Astrocyte (in vitro differentiated cells and primary cell): Measurements from ENCODE around the gene UGT3A1. TPM values are rescaled to one million over a fixed set of nuclear protein-coding genes. Genes with fewer than 3 reads are reported as not detected.

Experiments used
- DNase-seq: peaks from one replicate; pipeline ENCODE4 v3.0.0-alpha.2; 2010; ENCODE audit warnings: low read depth
- FAIRE-seq: peaks from 2 replicates; lab custom pipeline; 2011; peaks lifted over from hg19 to GRCh38; lab: Jason Lieb, UNC
- H2AFZ ChIP-seq: 2 replicates; pipeline ENCODE4 v1.6.0; 2012; ENCODE audit warnings: low read depth, low read length, inconsistent platforms
- H3K27ac ChIP-seq: 2 replicates; pipeline ENCODE4 v1.5.1; 2011; ENCODE audit warnings: low read depth, low read length, inconsistent platforms
- H3K27me3 ChIP-seq: 2 replicates; pipeline ENCODE4 v1.6.0; 2011; ENCODE audit warnings: low read length, inconsistent platforms; ENCODE audit not compliant: insufficient read depth
- H3K36me3 ChIP-seq: 2 replicates; pipeline ENCODE4 v1.5.1; 2011; ENCODE audit warnings: low read length, inconsistent platforms; ENCODE audit not compliant: insufficient read depth
- H3K4me1 ChIP-seq: 2 replicates; pipeline ENCODE4 v1.5.1; 2011; ENCODE audit warnings: low read length, inconsistent platforms; ENCODE audit not compliant: insufficient read depth
- H3K4me2 ChIP-seq: 2 replicates; pipeline ENCODE4 v1.6.0; 2012; ENCODE audit warnings: low read length, inconsistent platforms
- H3K4me3 ChIP-seq: 2 replicates; pipeline ENCODE4 v1.5.1; 2011; ENCODE audit warnings: low read depth, mild to moderate bottlenecking, low read length, inconsistent platforms; ENCODE audit not compliant: insufficient read depth
- H3K79me2 ChIP-seq: 2 replicates; pipeline ENCODE4 v1.6.0; 2012; ENCODE audit warnings: mild to moderate bottlenecking, low read length, inconsistent platforms; ENCODE audit not compliant: insufficient read depth
- H3K9ac ChIP-seq: 2 replicates; pipeline ENCODE4 v1.6.0; 2012; ENCODE audit warnings: mild to moderate bottlenecking, low read length, inconsistent platforms
- H3K9me3 ChIP-seq: 2 replicates; pipeline ENCODE4 v1.5.1; 2012; ENCODE audit warnings: low read depth, mild to moderate bottlenecking, low read length, inconsistent platforms; ENCODE audit not compliant: insufficient read depth
- H4K20me1 ChIP-seq: 2 replicates; pipeline ENCODE4 v1.6.0; 2012; ENCODE audit warnings: low read length, inconsistent platforms; ENCODE audit not compliant: insufficient read depth
- H3K27ac Mint-ChIP-seq: one replicate; pipeline ENCODE4 v1.8.0; 2021; ENCODE audit warnings: mild to moderate bottlenecking, mixed read lengths; ENCODE audit not compliant: unreplicated experiment
- H3K27me3 Mint-ChIP-seq: one replicate; pipeline ENCODE4 v1.8.0; 2021; ENCODE audit warnings: low read depth, mixed read lengths; ENCODE audit not compliant: unreplicated experiment
- H3K36me3 Mint-ChIP-seq: one replicate; pipeline ENCODE4 v1.8.0; 2021; ENCODE audit warnings: low read depth, mixed read lengths; ENCODE audit not compliant: unreplicated experiment
- H3K4me1 Mint-ChIP-seq: one replicate; pipeline ENCODE4 v1.8.0; 2021; ENCODE audit warnings: low read depth, mixed read lengths; ENCODE audit not compliant: unreplicated experiment
- H3K4me3 Mint-ChIP-seq: one replicate; pipeline ENCODE4 v1.8.0; 2021; ENCODE audit warnings: mild to moderate bottlenecking, moderate library complexity, mixed read lengths; ENCODE audit not compliant: unreplicated experiment
- H3K9me3 Mint-ChIP-seq: one replicate; pipeline ENCODE4 v1.8.0; 2021; ENCODE audit warnings: mild to moderate bottlenecking, mixed read lengths; ENCODE audit not compliant: unreplicated experiment
- EZH2 ChIP-seq: IDR thresholded peaks from 2 replicates; pipeline ENCODE4 v1.6.1; 2012; ENCODE audit warnings: mild to moderate bottlenecking, low read length, inconsistent platforms; ENCODE audit not compliant: insufficient read depth
- total RNA-seq: library from RNA; stranded (reverse); gene quantifications from 2 replicates; pipeline ENCODE4 v1.2.1, GENCODE V29; 2021
- TF ChIP-seq, protein P1 (sequence below): IDR thresholded peaks from 2 replicates; pipeline ENCODE4 v1.5.1; 2011; ENCODE audit warnings: low read depth, mild to moderate bottlenecking, inconsistent platforms, low read length, moderate library complexity; ENCODE audit not compliant: insufficient read depth

UGT3A1 gene
- total RNA-seq, 1 donor from 2014 or later, result 0.14 TPM

DNA sequence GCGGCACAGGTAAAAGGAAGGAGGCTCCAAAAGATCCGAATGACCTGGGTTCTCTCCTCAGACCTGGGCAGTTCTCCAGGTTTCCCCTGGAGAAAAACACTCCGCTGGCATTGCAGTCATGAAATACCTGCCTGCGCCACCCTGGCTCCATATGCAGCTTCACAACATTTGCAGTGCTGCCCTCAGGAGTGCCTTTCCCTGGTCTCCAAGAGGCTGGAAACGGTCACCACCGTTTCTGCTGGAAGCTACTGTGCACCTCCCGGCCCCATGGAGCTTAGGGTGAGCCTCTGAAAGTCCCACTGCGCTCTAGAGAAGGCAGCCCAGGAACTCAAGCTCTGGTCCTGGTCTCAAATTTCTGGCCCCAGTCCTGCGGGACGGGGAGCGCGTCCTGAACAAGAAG lies 670 bp downstream of the UGT3A1 start:
- Histone ChIP-seq H3K27ac (no peak overlapping the region), H3K4me3 (no peak overlapping the region), H3K4me1 (no peaks in the 10 kb centered on the region), H3K9me3 (no peaks in the 10 kb centered on the region), H3K9ac (no peak overlapping the region), H3K36me3 (no peaks in the 10 kb centered on the region), H3K27me3 (no peaks in the 10 kb centered on the region), H2AFZ (no peak overlapping the region), H3K79me2 (no peaks in the 10 kb centered on the region), H3K4me2 (no peak overlapping the region), H4K20me1 (no peaks in the 10 kb centered on the region)
- Mint-ChIP-seq H3K36me3 (no peaks in the 10 kb centered on the region), H3K4me1 (peaks cover 4% of the 10 kb centered on the region), H3K27me3 (peaks cover 32% of the 10 kb centered on the region), H3K27ac (no peak overlapping the region), H3K4me3 (no peak overlapping the region), H3K9me3 (no peaks in the 10 kb centered on the region)
- TF ChIP-seq, protein P1, sequence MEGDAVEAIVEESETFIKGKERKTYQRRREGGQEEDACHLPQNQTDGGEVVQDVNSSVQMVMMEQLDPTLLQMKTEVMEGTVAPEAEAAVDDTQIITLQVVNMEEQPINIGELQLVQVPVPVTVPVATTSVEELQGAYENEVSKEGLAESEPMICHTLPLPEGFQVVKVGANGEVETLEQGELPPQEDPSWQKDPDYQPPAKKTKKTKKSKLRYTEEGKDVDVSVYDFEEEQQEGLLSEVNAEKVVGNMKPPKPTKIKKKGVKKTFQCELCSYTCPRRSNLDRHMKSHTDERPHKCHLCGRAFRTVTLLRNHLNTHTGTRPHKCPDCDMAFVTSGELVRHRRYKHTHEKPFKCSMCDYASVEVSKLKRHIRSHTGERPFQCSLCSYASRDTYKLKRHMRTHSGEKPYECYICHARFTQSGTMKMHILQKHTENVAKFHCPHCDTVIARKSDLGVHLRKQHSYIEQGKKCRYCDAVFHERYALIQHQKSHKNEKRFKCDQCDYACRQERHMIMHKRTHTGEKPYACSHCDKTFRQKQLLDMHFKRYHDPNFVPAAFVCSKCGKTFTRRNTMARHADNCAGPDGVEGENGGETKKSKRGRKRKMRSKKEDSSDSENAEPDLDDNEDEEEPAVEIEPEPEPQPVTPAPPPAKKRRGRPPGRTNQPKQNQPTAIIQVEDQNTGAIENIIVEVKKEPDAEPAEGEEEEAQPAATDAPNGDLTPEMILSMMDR, result no peak
- TF ChIP-seq EZH2, result no peak
- no peak for FAIRE-seq
- DNase-seq, result no peak

- no peak overlapping the region for H3K27ac Mint-ChIP-seq
- H3K27ac ChIP-seq, result no peak overlapping the region
- no peak overlapping the region for H3K4me3 Mint-ChIP-seq
- H4K20me1 ChIP-seq, result no peaks in the 10 kb centered on the region
- H3K4me2 ChIP-seq, result no peak overlapping the region
- TF ChIP-seq EZH2, result no peak
- TF ChIP-seq, protein P1, result no peak
- no peaks in the 10 kb centered on the region for H3K9me3 Mint-ChIP-seq
- H3K36me3 Mint-ChIP-seq, result no peaks in the 10 kb centered on the region
- no peaks in the 10 kb centered on the region for H3K9me3 ChIP-seq
- no peaks in the 10 kb centered on the region for H3K4me1 ChIP-seq
- FAIRE-seq (no peak), DNase-seq (no peak)
- no peaks in the 10 kb centered on the region for H3K79me2 ChIP-seq
- H3K36me3 ChIP-seq, result no peaks in the 10 kb centered on the region
- peaks cover 4% of the 10 kb centered on the region for H3K4me1 Mint-ChIP-seq
- H3K27me3 ChIP-seq, result no peaks in the 10 kb centered on the region
- no peak overlapping the region for H3K4me3 ChIP-seq
- H3K9ac ChIP-seq, result no peak overlapping the region
- no peak overlapping the region for H2AFZ ChIP-seq
- H3K27me3 Mint-ChIP-seq, result peaks cover 32% of the 10 kb centered on the region
These were observed 2.7 kb downstream of the UGT3A1 start for GRCh38 chr5:35988529-35988928.

GRCh38 chr5:35987776-35988175 lies 3.4 kb downstream of the UGT3A1 start:
- no peaks in the 10 kb centered on the region for H3K27me3 ChIP-seq
- no peak overlapping the region for H3K4me2 ChIP-seq
- H3K4me3 ChIP-seq, result no peak overlapping the region
- H2AFZ ChIP-seq, result no peak overlapping the region
- H3K9me3 ChIP-seq, result no peaks in the 10 kb centered on the region
- H3K27ac ChIP-seq, result no peak overlapping the region
- no peaks in the 10 kb centered on the region for H4K20me1 ChIP-seq
- H3K79me2 ChIP-seq, result no peaks in the 10 kb centered on the region
- Mint-ChIP-seq H3K9me3 (peaks cover 2% of the 10 kb centered on the region), H3K36me3 (no peaks in the 10 kb centered on the region), H3K4me3 (no peak overlapping the region), H3K4me1 (peaks cover 4% of the 10 kb centered on the region), H3K27me3 (peaks cover 32% of the 10 kb centered on the region), H3K27ac (no peak overlapping the region)
- DNase-seq (no peak), FAIRE-seq (no peak)
- no peaks in the 10 kb centered on the region for H3K4me1 ChIP-seq
- H3K36me3 ChIP-seq, result no peaks in the 10 kb centered on the region
- no peak overlapping the region for H3K9ac ChIP-seq
- TF ChIP-seq, protein P1, result no peak
- TF ChIP-seq EZH2, result no peak
